ENCODE data around the gene POLD2. TPM values are rescaled to one million over a fixed set of nuclear protein-coding genes. Genes with fewer than 3 reads are reported as not detected.

Gene POLD2
- total and polyA plus RNA-seq, 2 of the 4 experiments (the other 2 are of a cell fraction): 142 to 163 TPM

DNA sequence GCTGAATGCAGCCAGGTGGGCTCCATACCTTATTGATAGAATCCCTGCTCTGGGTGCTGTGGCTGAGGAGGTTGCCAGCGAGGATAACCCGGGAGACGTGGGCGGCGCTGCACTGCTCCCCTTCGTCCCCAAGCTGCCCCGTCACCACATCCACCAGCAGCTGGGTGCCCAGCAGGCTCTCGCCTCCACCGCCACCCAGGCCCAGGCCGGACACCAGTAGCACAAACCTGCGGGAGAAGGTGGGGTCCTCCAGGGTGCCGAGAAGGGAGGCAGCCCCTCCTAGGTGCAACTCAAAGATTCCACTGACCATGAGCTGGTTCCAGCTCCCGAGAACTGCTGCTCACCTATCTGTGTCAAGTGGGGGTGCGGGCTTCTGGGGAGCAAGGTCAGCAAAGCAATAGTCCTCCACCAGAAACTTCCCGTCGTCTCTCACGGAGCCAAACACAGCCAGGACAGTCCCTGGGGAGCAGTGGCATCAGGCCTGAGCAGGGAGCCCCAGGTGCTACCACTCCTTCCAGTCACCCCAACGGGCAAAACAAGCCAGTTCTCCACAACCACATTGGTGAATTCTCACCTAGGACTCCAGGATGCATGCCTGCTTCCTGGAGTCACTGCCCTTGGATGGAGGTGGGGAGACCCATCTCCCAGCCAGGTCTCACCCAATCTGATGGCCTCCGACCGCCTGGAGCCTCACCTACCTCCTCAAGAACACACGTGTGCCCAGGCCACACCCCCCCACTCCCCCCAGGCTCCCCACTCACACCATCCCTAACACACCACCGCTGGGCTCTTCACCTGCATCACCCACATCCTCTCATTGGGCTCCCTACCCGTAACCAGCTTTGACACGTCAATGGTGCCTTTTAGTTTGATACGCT lies 6.3 kb downstream of the POLD2 start:
- Histone ChIP-seq H3K4me2 (ENCODE audit: low read depth, low read length) (no peak overlapping the region), H2AK9ac (replicated peaks; ENCODE audit: low read depth, low read length, poor library complexity) (no peak overlapping the region), H3K18ac (ENCODE audit: low read depth, low read length) (no peak overlapping the region), H3K79me1 (ENCODE audit: low read depth in 1 of 2, low read length in 2 of 2) (peaks cover 9 to 38% of the 10 kb centered on the region in 2 experiments), H4K5ac (ENCODE audit: low read depth, low read length) (no peak overlapping the region), H2BK15ac (ENCODE audit: low read depth, low read length) (no peak overlapping the region), H3K56ac (ENCODE audit: extremely low read depth, insufficient read depth, low read length) (no peak overlapping the region), H3K9me1 (ENCODE audit: insufficient read depth, low read length) (peaks cover 14% of the 10 kb centered on the region), H3K23ac (ENCODE audit: low read depth, low read length) (no peak overlapping the region), H2BK120ac (ENCODE audit: low read depth, low read length) (no peak overlapping the region), H4K8ac (ENCODE audit: low read depth in 2 of 2, low read length in 2 of 2) (no peak overlapping the region), H2BK5ac (ENCODE audit: low read depth, low read length, poor library complexity, severe bottlenecking) (no peak overlapping the region), H3K4me3 (ENCODE audit: insufficient read depth, low read depth, low read length) (no peak overlapping the region), H3K9ac (ENCODE audit: low read depth, low read length) (no peak overlapping the region), H3K36me3 (ENCODE audit: control insufficient read depth, insufficient read depth, low read length) (peaks cover 46% of the 10 kb centered on the region), H3K9me3 (ENCODE audit: control insufficient read depth, insufficient read depth, low read length) (no peaks in the 10 kb centered on the region), H3K27me3 (ENCODE audit: control insufficient read depth, insufficient read depth, low read length) (no peaks in the 10 kb centered on the region), H4K20me1 (ENCODE audit: insufficient read depth, low read length) (no peaks in the 10 kb centered on the region; the same call in 1 of the 2 replicates), H2BK20ac (ENCODE audit: low read depth, low read length) (no peak overlapping the region), H3K4ac (ENCODE audit: low read depth, low read length) (no peak overlapping the region), H2AFZ (replicated peaks; ENCODE audit: low read length, poor library complexity) (no peak overlapping the region), H3K14ac (replicated peaks; ENCODE audit: low read depth, low read length) (no peak overlapping the region), H3K4me1 (ENCODE audit: control insufficient read depth, insufficient read depth, low read length) (peaks cover 1% of the 10 kb centered on the region; the same call in 1 of the 2 replicates), H3K27ac (ENCODE audit: insufficient read depth, low read length) (no peak overlapping the region), H4K91ac (ENCODE audit: insufficient read depth, low read depth, low read length) (no peak overlapping the region), H2AK5ac (ENCODE audit: low read depth, low read length) (no peak overlapping the region)
- TF ChIP-seq MXI1 (IDR thresholded peaks at IDR 0.05; ENCODE audit: borderline replicate concordance, low read depth, low read length): no peak
- TF ChIP-seq, protein P1, sequence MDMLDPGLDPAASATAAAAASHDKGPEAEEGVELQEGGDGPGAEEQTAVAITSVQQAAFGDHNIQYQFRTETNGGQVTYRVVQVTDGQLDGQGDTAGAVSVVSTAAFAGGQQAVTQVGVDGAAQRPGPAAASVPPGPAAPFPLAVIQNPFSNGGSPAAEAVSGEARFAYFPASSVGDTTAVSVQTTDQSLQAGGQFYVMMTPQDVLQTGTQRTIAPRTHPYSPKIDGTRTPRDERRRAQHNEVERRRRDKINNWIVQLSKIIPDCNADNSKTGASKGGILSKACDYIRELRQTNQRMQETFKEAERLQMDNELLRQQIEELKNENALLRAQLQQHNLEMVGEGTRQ (IDR thresholded peaks at IDR 0.05; ENCODE audit: low read depth, low read length): no peak
- TF ChIP-seq RFX5 (IDR thresholded peaks at IDR 0.05; ENCODE audit: low read depth, low read length): no peak
- no peak for TF ChIP-seq FOS (IDR thresholded peaks at IDR 0.05; ENCODE audit: low read depth, low read length)
- no peak for TF ChIP-seq CHD1 (IDR thresholded peaks at IDR 0.05; ENCODE audit: low read depth, low read length)
- TF ChIP-seq, protein P2, sequence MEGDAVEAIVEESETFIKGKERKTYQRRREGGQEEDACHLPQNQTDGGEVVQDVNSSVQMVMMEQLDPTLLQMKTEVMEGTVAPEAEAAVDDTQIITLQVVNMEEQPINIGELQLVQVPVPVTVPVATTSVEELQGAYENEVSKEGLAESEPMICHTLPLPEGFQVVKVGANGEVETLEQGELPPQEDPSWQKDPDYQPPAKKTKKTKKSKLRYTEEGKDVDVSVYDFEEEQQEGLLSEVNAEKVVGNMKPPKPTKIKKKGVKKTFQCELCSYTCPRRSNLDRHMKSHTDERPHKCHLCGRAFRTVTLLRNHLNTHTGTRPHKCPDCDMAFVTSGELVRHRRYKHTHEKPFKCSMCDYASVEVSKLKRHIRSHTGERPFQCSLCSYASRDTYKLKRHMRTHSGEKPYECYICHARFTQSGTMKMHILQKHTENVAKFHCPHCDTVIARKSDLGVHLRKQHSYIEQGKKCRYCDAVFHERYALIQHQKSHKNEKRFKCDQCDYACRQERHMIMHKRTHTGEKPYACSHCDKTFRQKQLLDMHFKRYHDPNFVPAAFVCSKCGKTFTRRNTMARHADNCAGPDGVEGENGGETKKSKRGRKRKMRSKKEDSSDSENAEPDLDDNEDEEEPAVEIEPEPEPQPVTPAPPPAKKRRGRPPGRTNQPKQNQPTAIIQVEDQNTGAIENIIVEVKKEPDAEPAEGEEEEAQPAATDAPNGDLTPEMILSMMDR (conservative IDR thresholded peaks at IDR 0.05; ENCODE audit: low read depth, low read length): no peak
- TF ChIP-seq NFE2L2 (IDR thresholded peaks at IDR 0.05; ENCODE audit: low read depth, low read length): no peak
- in situ Hi-C loops (cut with MboI; ENCODE audit: low sequenced_read_pairs): no loop called here
- 90% methylated on average over 9 of the region's 25 CpGs; no CpG with 5 or more reads in 1 of the 2 experiments for WGBS, 2 experiments (ENCODE audit: extremely low coverage in 2 of 2, insufficient read length in 1 of 2)
- DNase-seq (no peak), ATAC-seq (ENCODE audit: low read depth) (no peak)
- ChIA-PET CTCF (no interaction called here), POLR2A (ENCODE audit: unreplicated experiment) (no interaction called here)
- intact Hi-C loops (cut with micrococcal nuclease): no loop called here
- dilution Hi-C loops (cut with HindIII; ENCODE audit: low sequenced_read_pairs, unreplicated experiment): no loop called here
- BruUV-seq (replicated peaks): no TSS peak
